ENCODE results near the gene KANK3.
A peak's percentile ranks its signal among the peaks of the same experiment; 100 is the strongest.

The KANK3 gene

DNA sequence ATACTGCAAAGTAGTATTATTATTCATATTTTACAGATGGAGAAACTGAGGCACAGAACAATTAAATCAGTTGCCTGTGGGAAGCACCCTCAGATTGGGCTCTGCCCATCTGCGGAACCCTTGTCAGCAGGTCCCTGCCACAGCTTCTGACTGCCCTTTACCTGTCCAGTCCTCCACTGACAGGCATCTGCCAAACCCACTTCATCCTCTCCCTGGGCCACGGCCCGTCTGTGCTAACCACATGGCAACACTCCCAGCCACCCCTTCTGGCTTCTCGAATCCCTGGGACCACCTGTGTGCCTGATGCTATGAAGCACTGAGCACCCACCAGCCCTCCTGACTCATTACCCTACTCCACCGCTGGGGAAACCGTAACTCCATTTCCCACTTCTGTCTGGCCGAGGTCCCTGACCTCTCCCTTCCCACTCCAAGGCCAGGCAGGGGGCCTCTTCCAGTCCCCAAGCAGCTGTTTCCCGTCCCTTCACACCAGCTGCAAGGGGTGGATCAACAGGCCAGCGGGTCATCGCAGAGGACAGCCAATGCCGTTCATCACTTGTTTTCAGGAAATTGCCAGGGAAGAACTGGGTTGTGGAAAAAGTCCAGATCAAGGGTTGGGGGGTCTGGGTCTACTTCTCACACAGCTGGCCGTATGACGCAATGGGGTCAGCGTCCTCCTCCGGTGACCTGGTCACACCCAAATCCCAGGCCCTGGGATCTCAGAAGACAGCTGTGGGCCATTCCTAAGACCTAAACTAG is 2.5 kb downstream of the KANK3 start:
- DNase-seq (ENCODE audit: low read depth in 2 of 3, low spot score in 1 of 3), result no peak

DNA sequence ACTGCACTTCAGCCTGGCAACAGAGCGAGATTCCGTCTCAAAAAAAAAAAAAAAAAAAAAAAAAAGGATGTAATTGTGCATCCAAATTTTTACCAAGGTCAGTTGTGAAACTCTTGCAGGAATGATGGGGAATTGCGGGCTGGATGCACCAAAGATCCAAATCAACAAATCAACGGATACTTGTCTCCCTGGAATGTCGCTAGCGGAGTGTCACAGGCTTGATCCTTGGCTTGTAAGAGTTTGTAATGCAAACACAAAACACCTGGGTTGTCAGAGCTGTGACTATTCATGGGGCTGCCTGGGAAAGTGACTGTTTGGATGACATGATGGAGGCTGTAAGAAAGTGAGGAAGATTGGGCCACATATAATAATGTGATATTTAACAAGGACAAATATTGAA is 4.2 kb downstream of the KANK3 start:
- no peak for DNase-seq (ENCODE audit: low read depth in 2 of 3, low spot score in 1 of 3)

DNA sequence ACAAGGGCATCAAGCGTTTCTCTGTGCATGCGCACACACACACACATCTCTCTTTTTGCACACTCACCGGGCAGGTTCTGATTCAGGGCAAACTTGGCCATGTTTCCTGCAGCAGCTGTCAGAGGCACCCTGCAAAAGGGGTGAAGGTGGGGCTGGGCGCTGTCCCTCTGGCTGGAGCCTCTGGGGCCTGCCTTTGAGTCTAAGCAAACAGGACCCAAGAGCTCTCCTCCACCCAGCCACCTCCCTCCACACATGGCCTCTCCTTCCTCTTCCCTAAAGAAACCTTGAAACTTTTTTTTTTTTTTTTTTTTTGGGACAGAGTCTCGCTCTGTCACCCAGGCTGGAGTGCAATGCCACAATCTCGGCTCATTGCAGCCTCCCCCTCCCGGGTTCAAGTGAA is 5.3 kb downstream of the KANK3 start:
- DNase-seq (ENCODE audit: low read depth in 2 of 3, low spot score in 1 of 3), result no peak

DNA sequence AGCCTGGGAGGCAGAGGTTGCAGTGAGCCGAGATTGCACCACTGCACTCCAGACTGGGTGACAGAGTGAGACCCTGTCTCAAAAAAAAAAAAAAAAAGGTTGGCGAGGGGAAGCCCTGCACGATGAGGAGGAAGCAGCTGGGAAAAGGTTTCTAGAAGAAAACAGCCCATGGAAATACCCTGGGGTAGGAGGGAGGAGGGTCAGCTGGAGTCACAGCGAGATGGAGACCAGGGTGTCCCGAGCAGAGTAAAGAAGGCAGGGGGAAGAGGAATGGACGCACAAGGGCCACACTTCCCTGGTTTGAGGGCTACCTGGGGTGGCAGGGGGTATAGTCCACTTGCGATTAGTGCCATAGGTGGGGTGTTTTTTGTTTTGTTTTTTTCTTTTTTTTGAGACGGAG is 6.4 kb downstream of the KANK3 start:
- no peak for DNase-seq (ENCODE audit: low read depth in 2 of 3, low spot score in 1 of 3)

DNA sequence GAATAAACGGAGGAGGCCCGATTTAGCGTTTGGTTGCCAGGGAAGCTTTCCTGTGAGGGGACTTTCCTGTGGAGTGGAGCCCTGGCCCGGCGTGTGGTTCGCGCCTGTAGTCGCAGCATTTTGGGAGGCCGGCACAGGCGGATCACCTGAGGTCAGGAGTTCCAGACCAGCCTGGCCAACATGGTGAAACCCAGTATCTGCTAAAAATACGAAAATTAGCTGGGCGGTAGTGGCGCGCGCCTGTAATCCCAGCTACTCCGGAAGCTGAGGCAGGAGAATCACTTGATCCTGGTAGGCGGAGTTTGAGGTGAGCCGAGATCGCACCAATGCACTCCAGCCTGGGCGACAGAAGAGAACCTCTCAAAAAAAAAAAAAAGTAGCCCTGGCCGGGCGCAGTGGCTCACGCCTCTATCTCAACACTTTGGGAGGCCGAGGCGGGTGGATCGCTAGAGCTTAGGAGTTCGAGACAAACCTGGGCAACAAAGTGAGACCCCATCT is 6.9 kb downstream of the KANK3 start:
- DNase-seq (ENCODE audit: low read depth in 2 of 3, low spot score in 1 of 3), result no peak

DNA sequence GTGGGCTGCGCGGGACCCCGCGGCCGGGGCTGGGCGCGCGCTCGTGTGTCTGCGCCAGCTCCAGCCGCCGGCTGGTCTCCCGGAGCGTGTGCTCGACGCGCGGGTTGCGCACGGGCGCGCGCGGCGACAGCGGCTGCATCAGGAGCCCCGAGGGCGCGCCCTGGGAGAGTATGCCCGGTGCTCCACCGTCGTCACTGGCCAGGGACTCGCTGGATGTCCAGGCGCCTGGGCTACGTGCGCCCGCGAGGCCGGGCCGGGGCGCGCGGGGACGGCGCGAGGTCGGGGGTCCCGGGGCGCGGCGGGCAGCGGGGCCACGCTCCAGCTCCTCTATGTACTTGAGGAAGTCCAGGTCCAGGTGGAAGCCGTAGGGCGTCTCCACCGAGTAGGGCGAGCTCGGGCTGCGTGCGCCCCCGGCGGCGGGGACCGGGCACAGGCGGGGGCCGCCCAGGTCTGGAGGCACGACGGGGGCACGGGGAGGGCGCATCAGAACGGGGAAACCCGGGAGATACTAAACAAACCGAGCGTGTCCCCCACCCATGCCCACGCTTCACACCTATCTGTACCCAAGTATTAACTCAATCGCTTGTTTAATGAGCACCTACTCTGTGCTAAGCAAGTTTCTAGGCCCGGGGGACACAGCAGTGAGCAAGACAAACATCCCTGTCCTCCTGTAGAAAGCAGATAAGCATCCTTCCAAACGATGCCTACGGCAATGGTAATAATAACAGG is 7.6 kb downstream of the KANK3 start:
- no peak for DNase-seq (ENCODE audit: low read depth in 2 of 3, low spot score in 1 of 3)

DNA sequence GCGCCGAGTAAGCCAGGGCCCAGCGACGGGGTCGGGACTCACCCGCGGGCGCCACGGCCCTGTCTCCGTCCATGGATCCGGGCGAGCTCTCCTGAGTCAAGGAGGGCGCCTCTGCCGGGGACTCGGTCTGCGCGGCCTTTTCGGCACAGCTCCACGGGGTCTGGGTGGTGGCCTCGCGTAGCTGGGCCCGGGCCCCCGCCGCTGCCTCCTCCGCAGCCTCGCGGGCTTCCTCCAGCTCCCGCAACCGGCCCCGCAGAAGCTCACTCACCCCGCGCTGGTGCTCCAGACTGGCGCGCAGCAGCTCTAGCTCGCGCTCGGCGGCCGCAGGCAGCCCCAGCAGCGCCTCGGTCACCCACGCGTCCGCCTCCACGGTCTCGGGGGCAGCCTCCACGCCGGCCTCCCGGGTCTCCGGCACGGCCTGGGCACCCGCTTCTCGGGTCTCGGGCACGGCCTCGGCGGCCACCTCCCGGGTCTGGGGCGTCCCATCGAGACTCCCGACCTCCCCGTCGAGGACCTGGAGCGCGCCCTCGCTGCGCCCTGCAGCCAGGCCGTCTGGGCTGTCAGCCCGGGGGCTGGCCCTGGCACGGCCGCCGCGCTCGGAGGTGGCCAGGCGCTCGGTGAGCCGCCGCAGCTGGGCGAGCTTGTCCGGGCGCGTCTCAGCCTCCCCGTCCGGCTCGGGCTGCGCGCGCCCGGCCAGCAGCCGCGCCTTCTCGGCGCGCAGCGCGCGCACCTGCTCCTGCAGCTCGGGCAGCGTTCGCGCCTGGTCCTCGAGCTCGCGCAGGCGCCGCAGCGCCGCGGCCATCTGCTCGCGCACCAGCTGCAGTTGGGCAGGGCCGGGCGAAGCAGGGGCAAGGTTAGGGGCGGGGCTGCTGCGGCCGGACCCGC is 8.4 kb downstream of the KANK3 start:
- no peak for DNase-seq (ENCODE audit: low read depth in 2 of 3, low spot score in 1 of 3)

DNA sequence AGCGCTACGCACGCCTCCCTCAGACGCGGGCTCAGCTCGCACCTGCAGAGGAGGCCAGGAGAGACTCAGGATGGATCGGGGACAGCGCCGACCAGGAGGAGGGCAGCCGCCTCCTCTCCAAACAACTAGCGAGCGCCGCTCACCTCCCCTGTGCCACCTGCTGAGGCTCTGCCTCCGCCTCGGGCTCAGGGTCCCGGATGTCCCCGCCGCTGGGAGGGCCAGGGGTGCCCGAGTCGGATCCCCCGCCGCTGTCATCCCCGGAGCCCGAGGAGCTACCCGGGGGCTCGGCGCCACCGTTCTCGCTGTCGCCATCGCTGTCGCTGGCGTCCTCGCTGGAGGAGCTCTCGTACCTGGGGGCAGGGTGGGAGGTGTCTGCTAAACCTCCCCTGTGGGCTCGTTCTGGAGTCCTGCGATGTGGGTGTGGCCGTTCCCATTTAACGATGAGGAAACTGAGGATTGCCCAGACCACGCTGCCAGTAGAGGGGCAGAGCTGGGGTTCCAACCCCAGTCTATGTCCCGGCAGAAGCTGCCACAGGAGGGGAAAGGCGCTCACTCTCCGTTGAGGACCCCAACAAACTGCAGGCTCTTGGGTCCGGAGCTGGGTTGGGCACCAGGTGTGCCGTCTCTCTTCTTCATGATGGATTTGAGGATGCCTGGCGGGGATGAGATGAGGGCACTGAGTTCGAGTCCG is 9.2 kb downstream of the KANK3 start:
- no peak for DNase-seq (ENCODE audit: low read depth in 2 of 3, low spot score in 1 of 3)

DNA sequence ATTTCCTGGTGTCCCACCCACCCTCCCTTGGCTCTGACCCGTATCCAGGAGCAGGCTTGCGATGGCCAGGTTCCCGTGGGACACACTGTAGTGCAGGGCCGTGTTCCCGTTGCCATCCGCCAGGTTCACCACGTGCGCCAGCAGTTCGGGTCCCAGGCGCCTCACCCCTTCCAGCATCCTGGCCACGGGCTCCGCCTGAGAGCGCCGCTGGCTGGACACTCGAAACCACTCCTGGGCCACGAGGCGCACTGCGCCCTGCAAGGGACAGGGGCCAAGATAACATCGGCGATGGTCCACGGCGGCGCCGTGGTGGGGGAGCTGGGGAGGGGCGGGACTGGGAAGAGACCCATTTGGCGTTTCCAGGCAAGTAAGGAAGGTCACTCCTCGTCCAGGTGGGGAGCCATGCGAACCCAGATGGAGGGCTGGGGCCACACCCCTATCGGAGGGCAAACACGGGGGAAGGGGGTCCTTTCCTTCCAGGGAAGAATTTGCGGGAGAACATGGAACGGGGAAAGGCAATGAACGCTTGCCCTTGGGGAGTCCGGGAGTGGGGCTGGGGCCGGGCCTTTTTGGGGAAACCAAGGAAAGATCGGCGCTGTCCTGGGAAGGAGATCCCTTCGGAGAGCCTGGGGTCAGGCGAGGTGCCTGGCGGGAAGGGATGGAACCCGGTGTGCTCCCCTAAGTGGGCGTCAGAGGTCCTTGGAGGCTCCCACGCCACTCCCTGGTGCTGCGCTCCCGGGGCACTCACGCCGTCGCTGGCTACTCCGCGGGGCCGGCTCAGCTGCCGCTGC is 9.9 kb downstream of the KANK3 start:
- DNase-seq (ENCODE audit: low read depth in 2 of 3, low spot score in 1 of 3), result no peak

DNA sequence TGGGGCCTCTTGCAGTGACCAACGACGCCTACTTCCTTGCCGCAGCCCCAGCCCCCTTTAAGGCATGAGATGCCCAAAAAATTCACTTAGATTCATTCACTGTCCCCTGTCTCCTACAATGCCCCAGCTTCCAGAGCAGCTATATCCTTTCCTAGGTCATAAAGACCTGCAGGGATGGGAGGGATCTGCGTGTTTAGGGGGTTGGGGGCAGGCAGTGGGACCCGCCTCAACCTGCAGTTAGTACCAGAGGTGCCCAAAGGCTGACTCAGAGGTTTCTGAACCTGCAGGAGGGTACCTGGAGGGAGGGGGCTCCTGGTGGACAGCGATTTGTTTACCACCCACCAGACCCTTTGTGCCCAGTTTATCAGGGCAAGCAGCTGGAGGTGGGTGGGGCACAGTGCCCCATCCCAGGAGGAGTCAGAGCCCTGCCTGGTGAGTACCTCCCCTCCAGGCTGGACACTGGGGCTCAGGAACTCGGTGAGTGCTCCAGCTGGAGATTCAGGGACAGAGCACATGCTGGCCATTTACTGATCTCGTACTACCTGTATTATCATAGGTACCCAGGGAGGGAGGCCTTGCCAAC is 11.7 kb downstream of the KANK3 start:
- no peak for DNase-seq (ENCODE audit: low read depth in 2 of 3, low spot score in 1 of 3)

DNA sequence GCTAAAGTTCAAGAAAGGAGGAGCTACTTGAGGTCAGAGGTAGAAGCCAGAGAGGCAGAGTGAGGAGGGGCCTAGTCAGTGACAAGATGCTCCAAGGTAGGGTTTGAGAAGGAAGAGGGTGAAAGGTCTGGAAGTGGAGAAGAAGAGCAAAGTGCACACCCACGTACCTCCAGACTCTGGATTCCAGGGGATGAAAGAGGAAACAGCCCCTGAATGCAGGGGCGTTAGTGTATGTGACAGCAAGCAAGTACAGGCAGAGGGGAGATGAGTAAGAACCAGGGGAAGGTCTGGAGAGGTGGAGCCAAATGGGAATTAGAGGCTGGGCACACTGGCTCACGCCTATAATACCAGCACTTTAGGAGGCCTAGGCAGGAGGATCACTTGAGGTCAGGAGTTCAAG is 13.1 kb downstream of the KANK3 start:
- no peak for DNase-seq (ENCODE audit: low read depth in 2 of 3, low spot score in 1 of 3)

DNA sequence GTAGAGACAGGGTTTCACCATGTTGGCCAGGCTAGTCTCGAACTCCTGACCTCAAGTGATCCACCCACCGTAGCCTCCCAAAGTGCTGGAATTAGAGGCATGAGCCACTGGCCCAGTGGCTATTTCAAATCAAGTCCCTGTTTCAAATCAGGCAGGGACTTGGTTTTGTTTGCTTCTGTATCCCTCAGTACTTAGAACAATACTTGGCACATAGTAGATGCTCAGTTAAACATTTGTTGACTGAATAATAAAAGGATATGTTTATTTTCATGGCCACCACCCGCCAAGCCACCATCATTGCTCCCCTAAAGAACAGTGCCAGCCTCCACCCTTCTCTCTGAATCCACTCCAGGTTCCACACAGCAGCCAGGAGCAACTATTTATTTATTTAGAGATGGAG is 17.6 kb downstream of the KANK3 start:
- no peak for DNase-seq (ENCODE audit: low read depth in 2 of 3, low spot score in 1 of 3)

DNA sequence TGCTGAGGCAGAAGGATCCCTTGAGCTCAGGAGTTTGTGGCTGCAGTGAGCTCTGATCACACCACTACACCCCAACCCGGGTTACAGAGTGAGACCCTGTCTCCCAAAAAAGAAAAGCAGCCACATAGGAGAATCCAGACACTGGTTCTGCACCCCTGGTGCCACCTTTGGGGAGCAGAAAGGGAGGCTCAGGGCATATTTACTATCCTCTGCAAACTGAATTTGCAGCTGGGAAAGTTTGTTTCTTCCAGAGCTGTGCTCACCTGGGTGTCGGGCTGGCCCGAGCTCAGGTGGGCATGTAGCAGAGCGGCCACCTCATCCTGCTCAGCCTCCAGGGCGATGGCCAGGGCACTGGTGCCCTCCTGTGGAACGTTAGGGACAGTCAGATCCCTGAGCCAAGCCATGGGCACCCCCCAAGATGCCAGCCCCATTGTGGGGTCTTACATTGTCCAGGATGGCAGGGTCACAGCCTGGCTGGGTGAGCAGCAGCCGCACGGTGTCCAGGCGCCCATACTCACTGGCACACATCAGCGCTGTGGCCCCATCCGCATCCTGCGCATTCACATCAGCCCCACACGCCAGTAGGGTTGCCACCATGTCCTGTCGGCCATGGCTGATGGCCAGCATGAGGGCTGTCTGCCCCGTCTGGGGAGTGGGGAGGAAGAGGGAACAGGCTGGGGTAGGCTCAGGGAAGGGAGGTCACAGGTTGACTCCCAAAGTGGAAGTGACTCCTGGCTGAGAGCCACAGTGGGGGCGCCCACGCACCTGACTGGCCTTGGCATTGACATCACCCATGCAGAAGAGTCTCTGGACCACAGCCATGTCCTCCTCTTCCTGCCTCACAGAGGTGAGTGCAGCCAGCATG is 18.6 kb downstream of the KANK3 start:
- DNase-seq (ENCODE audit: low read depth in 2 of 3, low spot score in 1 of 3), result no peak

DNA sequence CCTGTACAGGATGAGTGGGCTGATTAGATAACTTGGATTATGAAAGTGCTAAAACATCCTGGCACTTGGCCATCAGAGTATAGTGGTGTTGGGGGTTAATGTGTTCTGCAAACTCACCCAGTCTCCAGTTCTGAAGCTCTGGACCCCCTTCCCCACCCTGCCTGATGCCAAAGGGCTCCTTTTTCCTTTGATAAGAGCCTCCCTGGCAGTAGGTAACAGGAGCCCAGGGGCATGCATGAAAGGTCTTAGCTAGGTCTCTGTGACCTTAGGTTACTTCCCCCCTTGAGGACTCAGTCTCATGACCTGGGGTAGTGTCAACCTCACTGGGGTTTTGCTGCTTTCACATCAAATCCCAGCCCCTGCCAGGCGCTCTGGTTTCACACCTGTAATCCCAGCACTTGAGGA is 19.3 kb downstream of the KANK3 start:
- no peak for DNase-seq (ENCODE audit: low read depth in 2 of 3, low spot score in 1 of 3)

DNA sequence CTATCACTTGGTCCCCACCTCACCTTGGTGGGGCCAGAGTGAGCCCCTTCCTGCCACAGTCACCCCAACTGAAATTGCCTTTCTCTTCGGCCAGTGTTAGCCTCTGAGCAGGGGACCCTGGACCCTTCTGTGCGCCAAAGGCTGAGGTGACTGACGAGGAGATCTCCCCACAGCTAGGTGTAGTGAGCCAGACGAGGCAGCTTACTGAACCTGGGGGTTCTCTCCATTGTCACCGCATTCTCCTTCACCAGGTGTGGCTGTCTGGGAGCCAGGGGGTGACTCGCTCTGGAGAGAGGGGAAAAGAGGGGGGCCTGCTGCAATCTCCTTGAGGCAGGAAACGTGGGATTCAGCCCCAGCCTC is 20.4 kb downstream of the KANK3 start:
- DNase-seq (ENCODE audit: low read depth in 2 of 3, low spot score in 1 of 3), result no peak

DNA sequence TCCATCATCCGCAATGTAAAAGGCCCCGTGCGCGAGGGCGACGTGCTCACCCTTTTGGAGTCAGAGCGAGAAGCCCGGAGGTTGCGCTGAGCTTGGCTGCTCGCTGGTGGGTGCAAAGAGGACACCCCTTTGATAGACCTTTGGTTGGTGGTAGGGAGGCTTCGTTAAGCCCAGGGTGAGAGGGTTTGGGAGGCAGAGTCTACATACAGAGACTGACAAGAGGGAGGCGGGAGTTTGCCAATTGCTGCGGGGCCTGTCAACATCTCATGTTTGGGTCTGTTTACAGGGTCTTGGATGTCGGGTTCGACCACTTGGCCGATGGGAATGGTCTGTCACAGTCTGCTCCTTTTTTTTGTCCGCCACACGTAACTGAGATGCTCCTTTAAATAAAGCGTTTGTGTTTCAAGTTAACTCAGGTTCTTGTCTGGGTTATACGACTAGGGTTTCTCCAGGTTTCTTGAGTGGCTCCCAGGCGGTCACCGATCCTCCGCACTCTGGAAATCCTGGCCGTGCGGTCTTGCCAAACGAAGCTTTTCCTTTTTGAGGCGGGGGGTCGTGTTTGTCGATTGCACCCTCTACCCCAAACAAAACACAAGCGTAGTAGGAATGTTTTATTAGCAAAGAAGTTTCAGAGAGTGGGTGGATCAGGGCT is 20.9 kb downstream of the KANK3 start:
- no peak for DNase-seq (ENCODE audit: low read depth in 2 of 3, low spot score in 1 of 3)

DNA sequence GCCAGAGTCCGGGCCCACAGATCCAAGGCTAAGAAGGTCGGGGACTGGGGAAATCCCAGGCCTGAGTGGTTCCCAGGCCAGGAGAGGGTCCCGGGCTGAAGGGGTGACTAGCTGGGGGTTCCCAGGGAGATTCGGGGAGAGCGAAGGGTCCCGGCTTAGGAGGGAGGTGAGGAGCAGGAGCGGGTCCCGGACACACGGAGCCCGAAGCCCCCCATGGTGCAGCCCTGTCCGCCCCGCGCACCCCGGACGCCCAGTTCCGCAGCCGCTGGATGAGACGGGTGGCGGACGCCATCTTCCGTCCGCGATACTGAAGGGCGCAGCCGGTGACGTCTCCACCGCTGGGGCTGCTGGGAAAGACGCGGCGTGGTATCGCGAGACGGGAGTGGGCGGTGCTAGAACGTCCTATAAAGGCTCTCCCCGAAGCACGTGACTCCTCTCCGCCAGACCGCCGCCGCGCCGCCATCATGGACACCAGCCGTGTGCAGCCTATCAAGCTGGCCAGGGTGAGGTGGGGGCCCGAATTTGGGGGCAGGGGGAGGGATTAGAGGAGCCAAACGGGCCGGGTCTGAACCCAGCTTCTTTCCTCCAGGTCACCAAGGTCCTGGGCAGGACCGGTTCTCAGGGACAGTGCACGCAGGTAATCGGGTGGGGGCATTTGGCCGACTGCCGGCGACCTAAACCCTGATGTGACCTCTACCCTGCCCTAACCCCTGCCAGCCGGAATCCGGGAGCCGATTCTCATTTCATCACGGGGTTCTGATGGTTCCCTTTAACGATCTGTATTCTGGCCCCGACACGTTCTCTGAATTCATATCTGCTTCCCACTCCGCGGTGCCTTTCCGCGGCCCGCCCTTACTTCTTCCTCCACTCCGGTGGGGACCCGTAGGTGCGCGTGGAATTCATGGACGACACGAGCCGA is 21.7 kb downstream of the KANK3 start, which contains the start of the genes NDUFA7 and RPS28:
TSS of gene NDUFA7 (minus strand) at position 309 of the 919 bp plus-strand sequence. CDS start at position 292, 17 bp downstream.
TSS of gene RPS28 (plus strand) at position 430 of the 919 bp plus-strand sequence. CDS start at position 465, 35 bp downstream.
- DNase-seq (ENCODE audit: low read depth in 2 of 3, low spot score in 1 of 3), result peak; percentile 93 to 97 (median 96)
